ENCODE data around the gene LARP4B.

DNA sequence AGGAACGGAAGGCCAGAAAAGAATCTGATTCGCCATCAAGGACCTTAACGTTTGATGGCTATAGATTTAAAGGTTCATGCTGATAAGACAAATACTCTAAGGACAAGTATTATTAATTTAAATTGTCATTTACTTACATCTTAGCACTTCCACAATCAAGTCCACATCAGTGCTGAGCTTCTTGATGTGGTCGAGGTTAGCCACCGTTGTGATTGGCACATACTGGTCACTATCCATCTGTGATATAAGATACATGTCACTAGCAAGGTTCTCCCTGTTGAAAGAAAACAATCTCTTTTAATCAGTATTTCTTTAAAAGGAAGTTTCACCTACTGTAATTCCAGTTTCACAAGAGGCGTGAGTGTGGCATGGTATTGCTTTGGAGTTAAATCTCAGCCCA is 88.7 kb downstream of the LARP4B start:
- TF ChIP-seq, protein P1, sequence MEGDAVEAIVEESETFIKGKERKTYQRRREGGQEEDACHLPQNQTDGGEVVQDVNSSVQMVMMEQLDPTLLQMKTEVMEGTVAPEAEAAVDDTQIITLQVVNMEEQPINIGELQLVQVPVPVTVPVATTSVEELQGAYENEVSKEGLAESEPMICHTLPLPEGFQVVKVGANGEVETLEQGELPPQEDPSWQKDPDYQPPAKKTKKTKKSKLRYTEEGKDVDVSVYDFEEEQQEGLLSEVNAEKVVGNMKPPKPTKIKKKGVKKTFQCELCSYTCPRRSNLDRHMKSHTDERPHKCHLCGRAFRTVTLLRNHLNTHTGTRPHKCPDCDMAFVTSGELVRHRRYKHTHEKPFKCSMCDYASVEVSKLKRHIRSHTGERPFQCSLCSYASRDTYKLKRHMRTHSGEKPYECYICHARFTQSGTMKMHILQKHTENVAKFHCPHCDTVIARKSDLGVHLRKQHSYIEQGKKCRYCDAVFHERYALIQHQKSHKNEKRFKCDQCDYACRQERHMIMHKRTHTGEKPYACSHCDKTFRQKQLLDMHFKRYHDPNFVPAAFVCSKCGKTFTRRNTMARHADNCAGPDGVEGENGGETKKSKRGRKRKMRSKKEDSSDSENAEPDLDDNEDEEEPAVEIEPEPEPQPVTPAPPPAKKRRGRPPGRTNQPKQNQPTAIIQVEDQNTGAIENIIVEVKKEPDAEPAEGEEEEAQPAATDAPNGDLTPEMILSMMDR (IDR thresholded peaks at IDR 0.05) = no peak
- no peak for TF ChIP-seq POLR2A (IDR thresholded peaks at IDR 0.05)
- TF ChIP-seq POLR2AphosphoS5 (IDR thresholded peaks at IDR 0.05) = no peak

Data from breast epithelium (tissue), 3 donors.